ENCODE results near the gene EFHC1. TPM values are rescaled to one million over a fixed set of nuclear protein-coding genes. Genes with fewer than 3 reads are reported as not detected.

The EFHC1 gene
- total and polyA plus RNA-seq, 4 donors, result 3.3 to 11.3 (median 6.9) TPM

DNA sequence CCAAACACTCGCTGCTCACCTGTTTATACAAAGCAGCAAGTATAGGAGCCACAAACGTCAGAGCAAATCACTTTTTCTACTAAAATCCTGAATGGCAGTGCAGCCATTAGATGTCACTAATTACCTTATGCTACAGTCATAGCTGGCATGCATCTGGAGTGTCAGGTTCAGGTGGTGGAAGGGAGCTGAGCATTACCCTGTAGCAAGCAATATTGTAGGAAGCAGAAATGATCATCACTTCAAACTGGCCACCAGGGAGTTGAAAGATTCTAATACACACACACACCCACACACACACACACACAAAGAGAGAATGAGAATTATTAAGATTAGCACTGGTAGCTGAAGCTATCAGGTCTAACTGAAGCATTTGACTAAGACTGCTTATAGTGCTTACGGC is 75.8 kb downstream of the EFHC1 start:
- Histone ChIP-seq H3K36me3 (ENCODE audit: control insufficient read depth in 4 of 4, insufficient read depth in 3 of 4, low read depth in 1 of 4, low read length in 3 of 4) (no peaks in the 10 kb centered on the region), H3K27me3 (ENCODE audit: control insufficient read depth in 4 of 4, insufficient read depth in 4 of 4, low read length in 3 of 4) (no peaks in the 10 kb centered on the region), H3K4me1 (ENCODE audit: control insufficient read depth in 4 of 4, insufficient read depth in 4 of 4, low read length in 3 of 4) (peaks cover 0 to 5% (median 0%) of the 10 kb centered on the region in 4 donors), H3K9me3 (ENCODE audit: control insufficient read depth in 4 of 4, low read length in 3 of 4) (no peaks in the 10 kb centered on the region), H3K4me3 (ENCODE audit: low read depth in 1 of 3, low read length in 3 of 3) (no peak overlapping the region), H3K9ac (ENCODE audit: low read depth in 1 of 2, low read length in 2 of 2) (no peak overlapping the region), H3K27ac (ENCODE audit: low read depth in 1 of 2, low read length in 2 of 2) (peak overlapping the region in 1 of 2 donors; percentile 29)
- TF ChIP-seq RXRA (IDR thresholded peaks at IDR 0.05), result no peak
- TF ChIP-seq, protein P1, sequence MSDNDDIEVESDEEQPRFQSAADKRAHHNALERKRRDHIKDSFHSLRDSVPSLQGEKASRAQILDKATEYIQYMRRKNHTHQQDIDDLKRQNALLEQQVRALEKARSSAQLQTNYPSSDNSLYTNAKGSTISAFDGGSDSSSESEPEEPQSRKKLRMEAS (IDR thresholded peaks at IDR 0.05), result no peak
- TF ChIP-seq FOXA2 (IDR thresholded peaks at IDR 0.05), result no peak
- no peak for TF ChIP-seq NR2F2 (IDR thresholded peaks at IDR 0.05)
- TF ChIP-seq, protein P2, sequence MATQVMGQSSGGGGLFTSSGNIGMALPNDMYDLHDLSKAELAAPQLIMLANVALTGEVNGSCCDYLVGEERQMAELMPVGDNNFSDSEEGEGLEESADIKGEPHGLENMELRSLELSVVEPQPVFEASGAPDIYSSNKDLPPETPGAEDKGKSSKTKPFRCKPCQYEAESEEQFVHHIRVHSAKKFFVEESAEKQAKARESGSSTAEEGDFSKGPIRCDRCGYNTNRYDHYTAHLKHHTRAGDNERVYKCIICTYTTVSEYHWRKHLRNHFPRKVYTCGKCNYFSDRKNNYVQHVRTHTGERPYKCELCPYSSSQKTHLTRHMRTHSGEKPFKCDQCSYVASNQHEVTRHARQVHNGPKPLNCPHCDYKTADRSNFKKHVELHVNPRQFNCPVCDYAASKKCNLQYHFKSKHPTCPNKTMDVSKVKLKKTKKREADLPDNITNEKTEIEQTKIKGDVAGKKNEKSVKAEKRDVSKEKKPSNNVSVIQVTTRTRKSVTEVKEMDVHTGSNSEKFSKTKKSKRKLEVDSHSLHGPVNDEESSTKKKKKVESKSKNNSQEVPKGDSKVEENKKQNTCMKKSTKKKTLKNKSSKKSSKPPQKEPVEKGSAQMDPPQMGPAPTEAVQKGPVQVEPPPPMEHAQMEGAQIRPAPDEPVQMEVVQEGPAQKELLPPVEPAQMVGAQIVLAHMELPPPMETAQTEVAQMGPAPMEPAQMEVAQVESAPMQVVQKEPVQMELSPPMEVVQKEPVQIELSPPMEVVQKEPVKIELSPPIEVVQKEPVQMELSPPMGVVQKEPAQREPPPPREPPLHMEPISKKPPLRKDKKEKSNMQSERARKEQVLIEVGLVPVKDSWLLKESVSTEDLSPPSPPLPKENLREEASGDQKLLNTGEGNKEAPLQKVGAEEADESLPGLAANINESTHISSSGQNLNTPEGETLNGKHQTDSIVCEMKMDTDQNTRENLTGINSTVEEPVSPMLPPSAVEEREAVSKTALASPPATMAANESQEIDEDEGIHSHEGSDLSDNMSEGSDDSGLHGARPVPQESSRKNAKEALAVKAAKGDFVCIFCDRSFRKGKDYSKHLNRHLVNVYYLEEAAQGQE (IDR thresholded peaks at IDR 0.05), result no peak
- no peak for TF ChIP-seq JUND (IDR thresholded peaks at IDR 0.05)
- peak; percentile 54 to 56 for TF ChIP-seq RAD21 (IDR thresholded peaks at IDR 0.05)
- TF ChIP-seq, protein P3, sequence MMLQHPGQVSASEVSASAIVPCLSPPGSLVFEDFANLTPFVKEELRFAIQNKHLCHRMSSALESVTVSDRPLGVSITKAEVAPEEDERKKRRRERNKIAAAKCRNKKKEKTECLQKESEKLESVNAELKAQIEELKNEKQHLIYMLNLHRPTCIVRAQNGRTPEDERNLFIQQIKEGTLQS (IDR thresholded peaks at IDR 0.05), result no peak
- WGBS, result 66% methylated on average over 3 of the region's 3 CpGs
- no peak for DNase-seq (ENCODE audit: low spot score)

DNA sequence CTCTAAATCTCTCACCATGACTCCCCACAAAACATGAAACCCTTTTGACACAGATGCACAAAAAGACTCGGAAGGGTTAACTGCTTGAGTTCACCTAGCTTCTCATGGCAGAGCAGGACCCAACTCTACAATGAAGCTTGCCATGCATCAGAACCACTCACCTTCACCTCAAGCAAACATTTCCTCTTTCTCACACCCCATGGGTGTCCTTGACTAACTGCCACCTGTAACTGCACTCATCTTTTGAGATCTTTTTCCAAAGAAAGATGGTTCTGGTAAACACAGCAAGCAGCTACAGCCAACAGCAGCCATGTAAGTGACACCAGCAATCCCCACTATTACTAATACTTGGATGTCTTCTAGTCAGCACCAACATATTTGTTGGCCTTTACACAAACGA is 76.5 kb downstream of the EFHC1 start:
- Histone ChIP-seq H3K4me1 (ENCODE audit: control insufficient read depth in 4 of 4, insufficient read depth in 4 of 4, low read length in 3 of 4) (peaks cover 0 to 5% (median 0%) of the 10 kb centered on the region in 4 donors), H3K9me3 (ENCODE audit: control insufficient read depth in 4 of 4, low read length in 3 of 4) (no peaks in the 10 kb centered on the region), H3K4me3 (ENCODE audit: low read depth in 1 of 3, low read length in 3 of 3) (no peak overlapping the region), H3K27ac (ENCODE audit: low read depth in 1 of 2, low read length in 2 of 2) (no peak overlapping the region), H3K9ac (ENCODE audit: low read depth in 1 of 2, low read length in 2 of 2) (no peak overlapping the region), H3K36me3 (ENCODE audit: control insufficient read depth in 4 of 4, insufficient read depth in 3 of 4, low read depth in 1 of 4, low read length in 3 of 4) (no peaks in the 10 kb centered on the region), H3K27me3 (ENCODE audit: control insufficient read depth in 4 of 4, insufficient read depth in 4 of 4, low read length in 3 of 4) (no peaks in the 10 kb centered on the region)
- TF ChIP-seq HNF4G (IDR thresholded peaks at IDR 0.05) (no peak), GABPA (IDR thresholded peaks at IDR 0.05 in 1 of 2, conservative IDR thresholded peaks at IDR 0.05 in 1 of 2) (no peak), RXRA (IDR thresholded peaks at IDR 0.05) (no peak), FOXA1 (IDR thresholded peaks at IDR 0.05) (no peak), YY1 (IDR thresholded peaks at IDR 0.05) (no peak), RAD21 (IDR thresholded peaks at IDR 0.05) (no peak), JUND (IDR thresholded peaks at IDR 0.05) (no peak), SP1 (IDR thresholded peaks at IDR 0.05) (no peak), NR2F2 (IDR thresholded peaks at IDR 0.05) (no peak), TAF1 (conservative IDR thresholded peaks at IDR 0.05) (no peak), EGR1 (IDR thresholded peaks at IDR 0.05; ENCODE audit: low read depth in 2 of 2) (no peak), FOXA2 (IDR thresholded peaks at IDR 0.05) (no peak)
- TF ChIP-seq, protein P2 (IDR thresholded peaks at IDR 0.05), result no peak
- TF ChIP-seq, protein P4, sequence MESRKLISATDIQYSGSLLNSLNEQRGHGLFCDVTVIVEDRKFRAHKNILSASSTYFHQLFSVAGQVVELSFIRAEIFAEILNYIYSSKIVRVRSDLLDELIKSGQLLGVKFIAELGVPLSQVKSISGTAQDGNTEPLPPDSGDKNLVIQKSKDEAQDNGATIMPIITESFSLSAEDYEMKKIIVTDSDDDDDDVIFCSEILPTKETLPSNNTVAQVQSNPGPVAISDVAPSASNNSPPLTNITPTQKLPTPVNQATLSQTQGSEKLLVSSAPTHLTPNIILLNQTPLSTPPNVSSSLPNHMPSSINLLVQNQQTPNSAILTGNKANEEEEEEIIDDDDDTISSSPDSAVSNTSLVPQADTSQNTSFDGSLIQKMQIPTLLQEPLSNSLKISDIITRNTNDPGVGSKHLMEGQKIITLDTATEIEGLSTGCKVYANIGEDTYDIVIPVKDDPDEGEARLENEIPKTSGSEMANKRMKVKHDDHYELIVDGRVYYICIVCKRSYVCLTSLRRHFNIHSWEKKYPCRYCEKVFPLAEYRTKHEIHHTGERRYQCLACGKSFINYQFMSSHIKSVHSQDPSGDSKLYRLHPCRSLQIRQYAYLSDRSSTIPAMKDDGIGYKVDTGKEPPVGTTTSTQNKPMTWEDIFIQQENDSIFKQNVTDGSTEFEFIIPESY (IDR thresholded peaks at IDR 0.05), result no peak
- TF ChIP-seq, protein P5, sequence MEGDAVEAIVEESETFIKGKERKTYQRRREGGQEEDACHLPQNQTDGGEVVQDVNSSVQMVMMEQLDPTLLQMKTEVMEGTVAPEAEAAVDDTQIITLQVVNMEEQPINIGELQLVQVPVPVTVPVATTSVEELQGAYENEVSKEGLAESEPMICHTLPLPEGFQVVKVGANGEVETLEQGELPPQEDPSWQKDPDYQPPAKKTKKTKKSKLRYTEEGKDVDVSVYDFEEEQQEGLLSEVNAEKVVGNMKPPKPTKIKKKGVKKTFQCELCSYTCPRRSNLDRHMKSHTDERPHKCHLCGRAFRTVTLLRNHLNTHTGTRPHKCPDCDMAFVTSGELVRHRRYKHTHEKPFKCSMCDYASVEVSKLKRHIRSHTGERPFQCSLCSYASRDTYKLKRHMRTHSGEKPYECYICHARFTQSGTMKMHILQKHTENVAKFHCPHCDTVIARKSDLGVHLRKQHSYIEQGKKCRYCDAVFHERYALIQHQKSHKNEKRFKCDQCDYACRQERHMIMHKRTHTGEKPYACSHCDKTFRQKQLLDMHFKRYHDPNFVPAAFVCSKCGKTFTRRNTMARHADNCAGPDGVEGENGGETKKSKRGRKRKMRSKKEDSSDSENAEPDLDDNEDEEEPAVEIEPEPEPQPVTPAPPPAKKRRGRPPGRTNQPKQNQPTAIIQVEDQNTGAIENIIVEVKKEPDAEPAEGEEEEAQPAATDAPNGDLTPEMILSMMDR (IDR thresholded peaks at IDR 0.05; ENCODE audit: low read depth, low read length, missing input control), result no peak
- TF ChIP-seq, protein P3 (IDR thresholded peaks at IDR 0.05), result no peak
- WGBS, result 93% methylated on average over 2 of the region's 2 CpGs
- DNase-seq (ENCODE audit: low spot score), result no peak
